ENCODE results near the gene PKIG.

DNA sequence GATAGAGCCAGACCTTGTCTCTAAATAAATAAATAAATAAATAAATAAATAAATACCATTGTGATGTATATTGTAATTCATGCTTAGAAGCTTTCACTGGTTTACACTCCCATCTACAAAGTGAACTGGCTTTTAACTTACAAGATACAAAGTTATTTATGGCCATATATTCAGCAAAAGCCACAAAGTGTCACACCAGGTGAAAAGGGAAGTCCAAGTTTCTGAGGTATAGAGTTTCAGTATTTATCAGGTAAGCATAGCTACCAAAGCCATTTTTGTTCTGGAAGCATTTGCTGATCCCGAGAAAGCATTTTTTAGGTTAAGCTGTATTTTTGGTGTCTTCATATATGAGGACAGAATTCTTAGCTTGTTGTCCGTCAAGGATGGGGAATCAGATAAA is 22.1 kb upstream of the PKIG start:
- TF ChIP-seq, protein P1, sequence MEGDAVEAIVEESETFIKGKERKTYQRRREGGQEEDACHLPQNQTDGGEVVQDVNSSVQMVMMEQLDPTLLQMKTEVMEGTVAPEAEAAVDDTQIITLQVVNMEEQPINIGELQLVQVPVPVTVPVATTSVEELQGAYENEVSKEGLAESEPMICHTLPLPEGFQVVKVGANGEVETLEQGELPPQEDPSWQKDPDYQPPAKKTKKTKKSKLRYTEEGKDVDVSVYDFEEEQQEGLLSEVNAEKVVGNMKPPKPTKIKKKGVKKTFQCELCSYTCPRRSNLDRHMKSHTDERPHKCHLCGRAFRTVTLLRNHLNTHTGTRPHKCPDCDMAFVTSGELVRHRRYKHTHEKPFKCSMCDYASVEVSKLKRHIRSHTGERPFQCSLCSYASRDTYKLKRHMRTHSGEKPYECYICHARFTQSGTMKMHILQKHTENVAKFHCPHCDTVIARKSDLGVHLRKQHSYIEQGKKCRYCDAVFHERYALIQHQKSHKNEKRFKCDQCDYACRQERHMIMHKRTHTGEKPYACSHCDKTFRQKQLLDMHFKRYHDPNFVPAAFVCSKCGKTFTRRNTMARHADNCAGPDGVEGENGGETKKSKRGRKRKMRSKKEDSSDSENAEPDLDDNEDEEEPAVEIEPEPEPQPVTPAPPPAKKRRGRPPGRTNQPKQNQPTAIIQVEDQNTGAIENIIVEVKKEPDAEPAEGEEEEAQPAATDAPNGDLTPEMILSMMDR (IDR thresholded peaks at IDR 0.05): no peak
- no peak for TF ChIP-seq POLR2A (IDR thresholded peaks at IDR 0.05)
